Upper lobe of left lung (tissue), 6 donors: Measurements from ENCODE around the gene INO80E. TPM values are rescaled to one million over a fixed set of nuclear protein-coding genes. Genes with fewer than 3 reads are reported as not detected.

Experiments used
- ATAC-seq, 2 donors: fragments of 200-7000 bp; cut with Tn5 transposase; one replicate each; pipeline ENCODE4 v1.9.1; 2022; ENCODE audit warnings: mild to moderate bottlenecking in 2 of 2, moderate library complexity in 2 of 2; ENCODE audit not compliant: low FRiP score in 2 of 2
- DNase-seq, 2 donors: peaks; one replicate each; pipeline ENCODE4 v3.0.0-alpha.2; 2019 to 2020
- H3K27ac ChIP-seq, 4 donors: fragments of 200-600 bp; sonication (generic); one replicate each; pipeline ENCODE4 v1.5.1; 2016 to 2019
- H3K27me3 ChIP-seq, 4 donors: fragments of 200-600 bp; sonication (generic); one replicate each; pipeline ENCODE4 v1.5.1; 2017 to 2019
- H3K36me3 ChIP-seq, 4 donors: fragments of 200-600 bp; sonication (generic); one replicate each; pipeline ENCODE4 v1.5.1; 2016 to 2019
- H3K4me1 ChIP-seq, 4 donors: fragments of 200-600 bp; sonication (generic); one replicate each; pipeline ENCODE4 v1.5.1; 2018 to 2019
- H3K4me3 ChIP-seq, 4 donors: fragments of 200-600 bp; sonication (generic); one replicate each; pipeline ENCODE4 v1.5.1; 2017 to 2019; ENCODE audit warnings: mild to moderate bottlenecking in 2 of 4, moderate library complexity in 1 of 4
- H3K9me3 ChIP-seq, 4 donors: fragments of 200-600 bp; sonication (generic); one replicate each; pipeline ENCODE4 v1.5.1; 2018 to 2019
- EP300 ChIP-seq, 4 donors: sonication (generic); formaldehyde crosslinking; IDR thresholded peaks; one replicate each; pipeline ENCODE4 v1.5.1; 2017; ENCODE audit warnings: antibody characterized with exemption in 4 of 4, control low read depth in 2 of 4
- POLR2A ChIP-seq, 4 donors: fragments of 450-650 bp; IDR thresholded peaks; one replicate each; pipeline ENCODE4 v1.5.1; 2016 to 2017; ENCODE audit warnings: antibody characterized with exemption in 4 of 4, mild to moderate bottlenecking in 2 of 4
- POLR2AphosphoS5 ChIP-seq, 2 donors: sonication (generic); formaldehyde crosslinking; IDR thresholded peaks; one replicate each; pipeline ENCODE4 v1.5.1; 2017; ENCODE audit warnings: antibody characterized with exemption in 2 of 2
- WGBS, 2 donors: methylation state at CpG; one replicate each; pipeline ENCODE4 v1.1.5; 2017 to 2018; 5-methylcytosine and 5-hydroxymethylcytosine counted together
- total RNA-seq, 6 donors: library from RNA; depleted of rRNA in 4 of 6; stranded (reverse); fragments of >200 nt in 4 of 6; gene quantifications; one replicate each; pipeline versions ENCODE4 v1.1.0 to v1.2.1, GENCODE V29; 2016 to 2021
- TF ChIP-seq, protein P1 (sequence below), 6 experiments: fragments of 450-650 bp in 4 of 6; fragments of 200-600 bp in 2 of 6; sonication (generic) in 2 of 6; IDR thresholded peaks; one replicate each; pipeline ENCODE4 v1.5.1; 2016 to 2019; ENCODE audit warnings: antibody characterized with exemption in 6 of 6
- donor health status: DM: no; HTN: no; CAD: no; lungs with moderate emphysema.
- donor health status: DM: no; HTN: yes; CAD: no; lungs with severe emphysema.

Gene INO80E
- total RNA-seq, 6 donors from 2014 or later = 29.5 to 82.8 (median 55.7) TPM

- Histone ChIP-seq H3K4me3 (no peak overlapping the region), H3K27ac (no peak overlapping the region), H3K27me3 (peaks cover 2 to 29% (median 22%) of the 10 kb centered on the region in 4 donors), H3K36me3 (peaks cover 0 to 8% (median 4%) of the 10 kb centered on the region in 4 donors), H3K9me3 (no peaks in the 10 kb centered on the region), H3K4me1 (peaks cover 13 to 38% (median 26%) of the 10 kb centered on the region in 4 donors)
- WGBS, 2 donors = 58 to 86% methylated on average over 5 to 11 of the region's 11 CpGs
- DNase-seq (no peak), ATAC-seq (no peak)
- no peak for TF ChIP-seq EP300 (IDR thresholded peaks at IDR 0.05)
- TF ChIP-seq POLR2A (IDR thresholded peaks at IDR 0.05) = no peak
- TF ChIP-seq, protein P1, sequence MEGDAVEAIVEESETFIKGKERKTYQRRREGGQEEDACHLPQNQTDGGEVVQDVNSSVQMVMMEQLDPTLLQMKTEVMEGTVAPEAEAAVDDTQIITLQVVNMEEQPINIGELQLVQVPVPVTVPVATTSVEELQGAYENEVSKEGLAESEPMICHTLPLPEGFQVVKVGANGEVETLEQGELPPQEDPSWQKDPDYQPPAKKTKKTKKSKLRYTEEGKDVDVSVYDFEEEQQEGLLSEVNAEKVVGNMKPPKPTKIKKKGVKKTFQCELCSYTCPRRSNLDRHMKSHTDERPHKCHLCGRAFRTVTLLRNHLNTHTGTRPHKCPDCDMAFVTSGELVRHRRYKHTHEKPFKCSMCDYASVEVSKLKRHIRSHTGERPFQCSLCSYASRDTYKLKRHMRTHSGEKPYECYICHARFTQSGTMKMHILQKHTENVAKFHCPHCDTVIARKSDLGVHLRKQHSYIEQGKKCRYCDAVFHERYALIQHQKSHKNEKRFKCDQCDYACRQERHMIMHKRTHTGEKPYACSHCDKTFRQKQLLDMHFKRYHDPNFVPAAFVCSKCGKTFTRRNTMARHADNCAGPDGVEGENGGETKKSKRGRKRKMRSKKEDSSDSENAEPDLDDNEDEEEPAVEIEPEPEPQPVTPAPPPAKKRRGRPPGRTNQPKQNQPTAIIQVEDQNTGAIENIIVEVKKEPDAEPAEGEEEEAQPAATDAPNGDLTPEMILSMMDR (IDR thresholded peaks at IDR 0.05) = no peak
- no peak for TF ChIP-seq POLR2AphosphoS5 (IDR thresholded peaks at IDR 0.05)
These were observed 11.4 kb downstream of the INO80E start for GRCh38 chr16:30007378-30007895.

DNA sequence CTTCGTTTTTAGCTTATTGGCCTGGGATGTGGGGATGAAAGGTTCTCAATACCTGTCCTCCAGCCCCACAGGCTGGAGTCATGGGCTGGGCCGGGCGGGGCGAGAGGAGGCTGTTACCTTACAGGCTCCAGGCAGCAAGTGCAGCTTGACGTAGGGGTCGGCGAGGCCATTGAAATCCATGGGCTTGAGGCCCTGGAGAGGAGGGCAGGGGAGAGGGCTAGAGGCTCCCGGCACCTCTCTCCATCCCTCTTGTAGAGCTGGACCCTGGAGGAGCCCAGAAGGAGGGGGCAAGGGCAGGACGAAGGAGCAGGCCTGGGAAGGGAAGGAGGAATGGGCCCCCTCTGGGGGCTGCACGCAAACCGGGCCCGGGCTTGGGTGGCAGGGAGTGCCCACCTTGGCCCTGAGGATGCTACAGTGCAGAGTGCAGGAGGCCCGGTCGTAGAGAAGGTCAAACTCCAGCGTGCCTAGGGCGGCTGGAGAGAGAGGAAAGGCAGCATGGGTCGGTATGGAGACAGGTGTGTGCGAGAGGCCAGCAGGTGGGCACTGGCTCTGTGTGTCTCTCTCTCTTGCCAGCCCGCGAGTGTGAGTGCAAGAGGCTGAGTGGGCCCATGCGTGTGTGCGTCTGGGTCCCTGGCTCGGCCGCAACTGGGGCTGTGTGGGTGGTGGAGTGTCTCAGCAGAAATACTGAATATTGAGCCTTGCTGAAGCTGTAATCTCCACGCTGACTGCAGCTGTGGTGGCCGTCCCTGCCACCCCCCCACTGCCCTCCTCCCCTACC is 13.2 kb downstream of the INO80E start:
- Histone ChIP-seq H3K36me3 (no peaks in the 10 kb centered on the region), H3K4me3 (no peak overlapping the region), H3K9me3 (no peaks in the 10 kb centered on the region), H3K27ac (no peak overlapping the region), H3K27me3 (peaks cover 2 to 29% (median 22%) of the 10 kb centered on the region in 4 donors), H3K4me1 (peaks cover 13 to 38% (median 26%) of the 10 kb centered on the region in 4 donors)
- ATAC-seq (no peak), DNase-seq (peak in 1 of 2 donors; percentile 71)
- WGBS, 2 donors = 44 to 48% methylated on average over 16 to 24 of the region's 26 CpGs
- TF ChIP-seq EP300 (IDR thresholded peaks at IDR 0.05) = no peak
- TF ChIP-seq, protein P1 (IDR thresholded peaks at IDR 0.05) = no peak
- no peak for TF ChIP-seq POLR2AphosphoS5 (IDR thresholded peaks at IDR 0.05)
- no peak for TF ChIP-seq POLR2A (IDR thresholded peaks at IDR 0.05)

DNA sequence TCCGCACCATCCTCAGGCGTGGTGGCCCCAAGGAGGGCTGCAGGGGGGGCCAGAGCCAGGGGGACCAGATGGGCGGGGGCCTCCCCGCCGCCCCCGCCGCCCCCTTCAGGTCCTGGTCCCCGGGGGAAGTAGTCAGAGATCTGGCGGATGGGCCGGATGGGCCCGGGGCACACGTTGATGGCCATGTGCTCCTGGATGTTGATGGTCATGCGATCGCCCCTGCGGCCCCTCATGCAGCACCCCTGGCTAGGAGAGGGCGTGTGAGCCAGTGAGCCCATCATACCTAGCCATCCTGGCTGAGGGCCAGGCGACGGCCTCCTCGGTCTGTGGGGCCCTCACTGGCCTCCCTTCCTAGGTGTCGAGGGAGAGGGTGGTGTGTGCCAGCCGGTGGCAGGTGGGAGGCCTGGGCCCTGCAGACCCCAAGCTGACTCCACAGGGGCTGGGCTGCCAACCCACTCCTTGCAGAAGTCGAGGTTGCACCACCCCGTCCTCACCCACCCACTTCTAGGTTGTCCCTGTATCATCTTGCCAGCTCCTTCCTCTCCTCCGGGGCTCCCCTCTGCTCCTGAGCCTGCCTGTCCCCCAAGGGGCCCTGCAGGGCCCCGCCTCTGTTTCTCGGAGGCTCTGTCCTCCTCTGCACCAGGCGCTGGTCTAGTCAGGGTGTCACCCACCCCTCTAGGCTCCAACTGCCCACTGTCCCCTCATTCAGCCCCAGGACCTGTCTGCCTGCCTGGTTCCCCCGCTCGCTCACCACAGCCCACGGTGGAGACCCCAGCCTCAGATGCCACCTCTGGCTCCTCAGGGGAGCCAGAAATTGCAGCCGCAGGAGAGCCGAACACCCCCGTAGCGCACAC is 14.2 kb downstream of the INO80E start:
- Histone ChIP-seq H3K9me3 (no peaks in the 10 kb centered on the region), H3K4me3 (peak overlapping the region in 3 of 4 donors; percentile 26 to 50 (median 37)), H3K4me1 (peaks cover 13 to 28% (median 18%) of the 10 kb centered on the region in 4 donors), H3K36me3 (no peaks in the 10 kb centered on the region), H3K27ac (no peak overlapping the region), H3K27me3 (peaks cover 2 to 29% (median 22%) of the 10 kb centered on the region in 4 donors)
- TF ChIP-seq POLR2AphosphoS5 (IDR thresholded peaks at IDR 0.05) (no peak), POLR2A (IDR thresholded peaks at IDR 0.05) (no peak), EP300 (IDR thresholded peaks at IDR 0.05) (no peak)
- TF ChIP-seq, protein P1 (IDR thresholded peaks at IDR 0.05) = no peak
- peak in 1 of 2 donors; percentile 74 for DNase-seq
- ATAC-seq = no peak
- 8 to 16% methylated on average over 8 to 21 of the region's 34 CpGs for WGBS, 2 donors

DNA sequence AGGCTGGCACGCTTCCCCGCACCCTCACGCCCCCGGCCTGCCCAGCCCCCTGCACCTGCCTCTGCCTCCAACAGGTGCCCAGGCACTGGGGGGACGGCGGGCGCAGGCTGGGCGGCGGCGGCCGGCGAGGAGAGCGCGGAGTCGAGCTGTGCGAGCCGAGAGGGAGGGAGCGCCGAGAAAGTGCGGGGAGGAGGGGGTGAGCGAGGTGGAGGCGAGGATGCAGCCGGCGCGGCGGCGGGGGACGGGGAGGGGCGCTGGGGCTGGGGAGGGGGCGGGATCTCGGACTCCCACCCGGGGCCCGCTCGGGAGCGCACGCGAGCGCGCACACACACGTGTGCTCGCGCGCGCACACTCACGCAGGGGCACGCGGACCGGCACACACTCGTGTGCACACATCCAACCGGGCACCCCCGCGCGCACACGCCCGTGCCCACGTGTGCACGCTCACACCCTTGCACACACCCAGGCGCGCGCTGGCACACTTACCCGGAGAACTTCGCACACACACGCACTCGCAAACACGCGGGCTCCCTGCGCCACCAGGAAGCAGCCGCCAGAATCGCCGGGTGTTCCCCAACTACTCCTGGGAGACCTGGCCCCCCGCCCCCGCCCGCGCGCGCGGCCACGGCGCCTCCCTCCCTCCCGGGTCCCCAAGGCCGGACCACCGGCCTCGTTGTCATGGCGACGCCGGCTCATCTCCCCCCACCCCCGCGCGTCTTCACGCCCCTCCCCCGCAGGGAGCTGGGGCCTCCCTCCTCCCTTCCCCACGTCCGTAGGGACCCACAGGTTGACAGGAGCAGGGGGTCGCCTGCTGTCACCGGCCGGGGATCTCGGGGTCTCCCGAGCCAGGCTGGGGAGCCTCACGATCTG is 15.0 kb downstream of the INO80E start, which contains the start of gene DOC2A:
TSS of gene DOC2A (minus strand) at position 184 of the 870 bp plus-strand sequence. CDS start 805 bp downstream, outside the sequence.
- DNase-seq (peak in 1 of 2 donors; percentile 87), ATAC-seq (peak in 1 of 2 donors; percentile 16)
- Histone ChIP-seq H3K36me3 (no peaks in the 10 kb centered on the region), H3K27me3 (peaks cover 2 to 29% (median 22%) of the 10 kb centered on the region in 4 donors), H3K9me3 (no peaks in the 10 kb centered on the region), H3K4me1 (peaks cover 13 to 21% (median 15%) of the 10 kb centered on the region in 4 donors), H3K4me3 (peak within 1 kb of the TSS; percentile 26 to 50 (median 32)), H3K27ac (no peak within 1 kb of the TSS)
- WGBS, 2 donors = 2% methylated on average over 11 to 38 of the region's 99 CpGs
- TF ChIP-seq POLR2A (IDR thresholded peaks at IDR 0.05) (no peak), POLR2AphosphoS5 (IDR thresholded peaks at IDR 0.05) (no peak), EP300 (IDR thresholded peaks at IDR 0.05) (no peak)
- TF ChIP-seq, protein P1 (IDR thresholded peaks at IDR 0.05) = no peak
